Spleen (tissue), 11 donors: Measurements from ENCODE around the gene BABAM1. TPM values are rescaled to one million over a fixed set of nuclear protein-coding genes. Genes with fewer than 3 reads are reported as not detected.
A peak's percentile ranks its signal among the peaks of the same experiment; 100 is the strongest.
"Not testable (repeated sequence)": the region's sequence is repeated elsewhere in the genome, so short reads cannot be mapped to it uniquely, and the experiment has no call there.

Experiments used
- DNase-seq: peaks from one replicate; pipeline ENCODE4 v3.0.0-alpha.2; 2020
- H3K27ac ChIP-seq, 8 donors: fragments of 200-600 bp; sonication (generic) in 7 of 8; 1 replicate in 4 of 8; 2 replicates in 4 of 8; pipeline versions ENCODE4 v1.5.0 to v1.8.0; 2016 to 2021; ENCODE audit warnings: inconsistent platforms in 4 of 8, mild to moderate bottlenecking in 4 of 8, moderate library complexity in 1 of 8
- H3K27me3 ChIP-seq, 7 donors: fragments of 200-600 bp; sonication (generic) in 6 of 7; replicated peaks in 1 of 7; 1 replicate in 4 of 7; 2 replicates in 3 of 7; pipeline versions ENCODE4 v1.5.0 to v1.8.0; 2016 to 2021; ENCODE audit warnings: inconsistent platforms in 3 of 7, mild to moderate bottlenecking in 1 of 7
- H3K36me3 ChIP-seq, 6 donors: fragments of 200-600 bp; sonication (generic) in 5 of 6; 1 replicate in 4 of 6; 2 replicates in 2 of 6; pipeline versions ENCODE4 v1.5.0 to v1.8.0; 2016 to 2021; ENCODE audit warnings: inconsistent platforms in 2 of 6
- H3K4me1 ChIP-seq, 6 donors: fragments of 200-600 bp; sonication (generic) in 5 of 6; 1 replicate in 3 of 6; 2 replicates in 3 of 6; pipeline versions ENCODE4 v1.5.0 to v1.8.0; 2016 to 2021; ENCODE audit warnings: inconsistent platforms in 3 of 6
- H3K4me3 ChIP-seq, 8 donors: fragments of 200-600 bp; sonication (generic) in 7 of 8; 1 replicate in 4 of 8; 2 replicates in 4 of 8; pipeline versions ENCODE4 v1.5.0 to v1.8.0; 2016 to 2021; ENCODE audit warnings: inconsistent platforms in 4 of 8, mild to moderate bottlenecking in 4 of 8, moderate library complexity in 2 of 8
- H3K9me3 ChIP-seq, 8 donors: fragments of 200-600 bp; sonication (generic) in 7 of 8; 1 replicate in 4 of 8; 2 replicates in 4 of 8; pipeline versions ENCODE4 v1.5.0 to v1.8.0; 2016 to 2021; ENCODE audit warnings: inconsistent platforms in 4 of 8
- CTCF ChIP-seq, 11 experiments: fragments of 200-600 bp in 7 of 11; fragments of 450-650 bp in 4 of 11; sonication (generic) in 4 of 11; IDR thresholded peaks in 8 of 11; conservative IDR thresholded peaks in 3 of 11; 1 replicate in 7 of 11; 2 replicates in 4 of 11; pipeline versions ENCODE4 v1.4.0 to v1.8.0; 2016 to 2021; ENCODE audit warnings: antibody characterized with exemption in 11 of 11, inconsistent platforms in 4 of 11, mild to moderate bottlenecking in 1 of 11
- POLR2A ChIP-seq, 3 donors: fragments of 450-650 bp; IDR thresholded peaks; one replicate each; pipeline ENCODE4 v1.5.1; 2017; ENCODE audit warnings: antibody characterized with exemption in 3 of 3, mild to moderate bottlenecking in 1 of 3
- POLR2AphosphoS5 ChIP-seq, 3 donors: sonication (generic); formaldehyde crosslinking; IDR thresholded peaks; one replicate each; pipeline ENCODE4 v1.5.1; 2017; ENCODE audit warnings: antibody characterized with exemption in 3 of 3
- WGBS, 5 donors: extraction: QIAGEN DNeasy Blood & Tissue Kit in 3 of 5; methylation state at CpG; one replicate each; pipeline versions ENCODE4 v1.1.5 to v1.1.7; 2013 to 2018; 5-methylcytosine and 5-hydroxymethylcytosine counted together
- intact Hi-C: fragments of 100-400 bp; cut with DNase I; formaldehyde crosslinking; loops from one replicate; pipeline ENCODE4 v1.15.0; 2023; ENCODE audit warnings: low total_unique reads
- polyA plus RNA-seq, 3 donors: library from polyadenylated mRNA; stranded (reverse); fragments of 200-250 nt; gene quantifications; one replicate each; pipeline ENCODE4 v1.2.1, GENCODE V29; 2013
- total RNA-seq, 7 donors: library from RNA; depleted of rRNA in 3 of 7; stranded (reverse); fragments of >200 nt in 3 of 7; fragmentation: NEBNext Ultra II Directional in 4 of 7; extraction: Animal tissue kit (Norgen Biotek cat#: 25700) in 4 of 7; gene quantifications; one replicate each; pipeline versions ENCODE4 v1.1.0 to v1.2.1, GENCODE V29; 2016 to 2021
- donor health status: healthy with polysubstance abuse.
- donor health status: DM: no; HTN: no; CAD: no; lungs with moderate emphysema.
- donor health status: DM: no; HTN: no; CAD: no.
- donor health status: Bipolar disorder and iron deficiency.
- donor health status: healthy.
- donor health status: DM: no; HTN: no; CAD: no.
- donor health status: DM: yes; HTN: yes; CAD: no.

The BABAM1 gene
- total and polyA plus RNA-seq, 10 donors = 61.7 to 133 (median 76.9) TPM

GRCh38 chr19:17266589-17266974 lies 661 bp upstream of the BABAM1 start:
- Histone ChIP-seq H3K4me1 (peaks cover 13 to 53% (median 35%) of the 10 kb centered on the region in 6 donors), H3K9me3 (no peaks in the 10 kb centered on the region), H3K27ac (peak overlapping the region in 7 of 8 donors; percentile 61 to 88 (median 83)), H3K36me3 (peaks cover 2 to 31% (median 25%) of the 10 kb centered on the region in 6 donors), H3K4me3 (peak overlapping the region in 4 of 8 donors; percentile 82 to 91 (median 90)), H3K27me3 (no peaks in the 10 kb centered on the region)
- DNase-seq = no peak
- intact Hi-C loops = no loop called here
- TF ChIP-seq POLR2A (IDR thresholded peaks at IDR 0.05) (no peak), CTCF (IDR thresholded peaks at IDR 0.05 in 8 of 11, conservative IDR thresholded peaks at IDR 0.05 in 3 of 11) (no peak), POLR2AphosphoS5 (IDR thresholded peaks at IDR 0.05) (no peak)
- WGBS, 5 donors = 28 to 44% (median 39%) methylated on average over 12 of the region's 12 CpGs

GRCh38 chr19:17268754-17269153 lies 1.5 kb downstream of the BABAM1 start:
- WGBS, 5 donors = 91 to 94% (median 93%) methylated on average over 3 to 13 of the region's 13 CpGs
- H3K4me1 ChIP-seq = peaks cover 13 to 48% (median 33%) of the 10 kb centered on the region in 6 donors
- H3K27me3 ChIP-seq = no peaks in the 10 kb centered on the region
- no peaks in the 10 kb centered on the region for H3K9me3 ChIP-seq
- TF ChIP-seq POLR2A (IDR thresholded peaks at IDR 0.05) (no peak), CTCF (IDR thresholded peaks at IDR 0.05 in 8 of 11, conservative IDR thresholded peaks at IDR 0.05 in 3 of 11) (no peak), POLR2AphosphoS5 (IDR thresholded peaks at IDR 0.05) (no peak)
- H3K36me3 ChIP-seq = peaks cover 2 to 53% (median 39%) of the 10 kb centered on the region in 6 donors
- no peak overlapping the region for H3K27ac ChIP-seq
- no peak overlapping the region for H3K4me3 ChIP-seq
- no peak for DNase-seq
- intact Hi-C loops = no loop called here

- H3K4me3 ChIP-seq, intact Hi-C loops, H3K27ac ChIP-seq, DNase-seq, H3K9me3 ChIP-seq, H3K27me3 ChIP-seq, H3K4me1 ChIP-seq: not testable (repeated sequence)
- peaks cover 4 to 99% (median 71%) of the 10 kb centered on the region in 6 donors for H3K36me3 ChIP-seq
- 92 to 98% (median 96%) methylated on average over 3 of the region's 3 CpGs for WGBS, 5 donors
Observed at GRCh38 chr19:17274892-17275291, 7.6 kb downstream of the BABAM1 start.

GRCh38 chr19:17275441-17276175 lies 8.4 kb downstream of the BABAM1 start:
- peaks cover 4 to 91% (median 68%) of the 10 kb centered on the region in 6 donors for H3K36me3 ChIP-seq

More at GRCh38 chr19:17275441-17276175, 8.4 kb downstream of the BABAM1 start:
- Histone ChIP-seq H3K27ac (no peak overlapping the region), H3K4me3 (no peak overlapping the region), H3K4me1 (no peaks in the 10 kb centered on the region), H3K27me3 (no peaks in the 10 kb centered on the region), H3K9me3 (no peaks in the 10 kb centered on the region)
- intact Hi-C loops = no loop called here
- TF ChIP-seq CTCF (IDR thresholded peaks at IDR 0.05 in 8 of 11, conservative IDR thresholded peaks at IDR 0.05 in 3 of 11) = no peak
- TF ChIP-seq POLR2A (IDR thresholded peaks at IDR 0.05) = no peak
- no peak for TF ChIP-seq POLR2AphosphoS5 (IDR thresholded peaks at IDR 0.05)
- DNase-seq = no peak
- 92 to 97% (median 94%) methylated on average over 19 of the region's 19 CpGs for WGBS, 5 donors
